Measurements from ENCODE around the gene PTPRJ.

- no peak for TF ChIP-seq CTCF (optimal IDR thresholded peaks at IDR 0.05 in 1 of 3, IDR thresholded peaks at IDR 0.05 in 1 of 3, conservative IDR thresholded peaks at IDR 0.05 in 1 of 3; ENCODE audit: extremely low read depth in 1 of 3, insufficient read depth in 2 of 3, low read length in 3 of 3)
- no peak for TF ChIP-seq EZH2 (IDR thresholded peaks at IDR 0.05; ENCODE audit: low read length)
These were observed 92.9 kb downstream of the PTPRJ start for GRCh38 chr11:48073031-48073861.
